Measurements from ENCODE around the gene C22orf39. TPM values are rescaled to one million over a fixed set of nuclear protein-coding genes. Genes with fewer than 3 reads are reported as not detected.

The C22orf39 gene
- total RNA-seq, 3 donors from 2014 or later = 46.7 to 111 (median 54.4) TPM

DNA sequence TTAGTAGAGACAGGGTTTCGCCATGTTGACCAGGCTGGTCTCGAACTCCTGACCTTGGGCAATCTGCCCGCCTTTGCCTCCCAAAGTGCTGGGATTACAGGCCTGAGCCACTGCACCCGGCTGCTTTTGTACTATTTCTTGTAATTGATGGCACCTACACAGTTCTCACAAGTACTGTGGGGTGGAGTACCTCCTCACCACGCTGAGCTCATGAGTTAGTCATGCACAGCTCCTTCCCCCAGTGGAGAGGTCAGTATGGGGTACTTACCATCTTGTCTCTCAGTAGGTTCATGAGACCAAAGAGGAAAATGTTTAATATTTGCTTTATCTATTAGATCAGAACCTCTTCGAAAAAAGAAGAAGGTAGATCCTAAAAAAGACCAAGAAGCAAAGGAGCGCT lies 13.1 kb downstream of the C22orf39 start:
- H3K4me1 ChIP-seq = peaks cover 9 to 11% of the 10 kb centered on the region in 2 donors
- DNase-seq (ENCODE audit: low spot score in 2 of 2) = no peak
- intact Hi-C loops (cut with DNase I; ENCODE audit: low total_unique reads) = no loop called here
- no peak overlapping the region for H3K27ac ChIP-seq
- H3K9me3 ChIP-seq = no peaks in the 10 kb centered on the region
- no peaks in the 10 kb centered on the region for H3K27me3 ChIP-seq
- H3K4me3 ChIP-seq = no peak overlapping the region
- TF ChIP-seq POLR2A (IDR thresholded peaks at IDR 0.05) (no peak), POLR2AphosphoS5 (IDR thresholded peaks at IDR 0.05) (no peak)
- TF ChIP-seq, protein P1, sequence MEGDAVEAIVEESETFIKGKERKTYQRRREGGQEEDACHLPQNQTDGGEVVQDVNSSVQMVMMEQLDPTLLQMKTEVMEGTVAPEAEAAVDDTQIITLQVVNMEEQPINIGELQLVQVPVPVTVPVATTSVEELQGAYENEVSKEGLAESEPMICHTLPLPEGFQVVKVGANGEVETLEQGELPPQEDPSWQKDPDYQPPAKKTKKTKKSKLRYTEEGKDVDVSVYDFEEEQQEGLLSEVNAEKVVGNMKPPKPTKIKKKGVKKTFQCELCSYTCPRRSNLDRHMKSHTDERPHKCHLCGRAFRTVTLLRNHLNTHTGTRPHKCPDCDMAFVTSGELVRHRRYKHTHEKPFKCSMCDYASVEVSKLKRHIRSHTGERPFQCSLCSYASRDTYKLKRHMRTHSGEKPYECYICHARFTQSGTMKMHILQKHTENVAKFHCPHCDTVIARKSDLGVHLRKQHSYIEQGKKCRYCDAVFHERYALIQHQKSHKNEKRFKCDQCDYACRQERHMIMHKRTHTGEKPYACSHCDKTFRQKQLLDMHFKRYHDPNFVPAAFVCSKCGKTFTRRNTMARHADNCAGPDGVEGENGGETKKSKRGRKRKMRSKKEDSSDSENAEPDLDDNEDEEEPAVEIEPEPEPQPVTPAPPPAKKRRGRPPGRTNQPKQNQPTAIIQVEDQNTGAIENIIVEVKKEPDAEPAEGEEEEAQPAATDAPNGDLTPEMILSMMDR (IDR thresholded peaks at IDR 0.05) = no peak
- H3K36me3 ChIP-seq = no peaks in the 10 kb centered on the region

GRCh38 chr22:19432133-19432851 lies 15.2 kb downstream of the C22orf39 start, which contains the start of gene MRPL40:
MRPL40 (plus strand) TSS chr22:19432545; CDS start chr22:19432555, 10 bp downstream.
- no peaks in the 10 kb centered on the region for H3K9me3 ChIP-seq
- H3K27ac ChIP-seq = peak within 1 kb of the TSS; percentile 80 to 91
- DNase-seq (ENCODE audit: low spot score in 2 of 2) = peak; percentile 86 to 88
- H3K36me3 ChIP-seq = no peaks in the 10 kb centered on the region
- intact Hi-C loops (cut with DNase I; ENCODE audit: low total_unique reads) = no loop called here
- peak within 1 kb of the TSS; percentile 92 to 96 (median 93) for H3K4me3 ChIP-seq
- no peaks in the 10 kb centered on the region for H3K27me3 ChIP-seq
- peaks cover 9 to 13% of the 10 kb centered on the region in 2 donors for H3K4me1 ChIP-seq
- TF ChIP-seq, protein P1 (IDR thresholded peaks at IDR 0.05) = no peak
- TF ChIP-seq POLR2A (IDR thresholded peaks at IDR 0.05) (peak; percentile 81), POLR2AphosphoS5 (IDR thresholded peaks at IDR 0.05) (peak; percentile 86 to 97 (median 95))

GRCh38 chr22:19431649-19432132 lies 15.8 kb downstream of the C22orf39 start, which contains the start of gene HIRA:
HIRA (minus strand) TSS chr22:19431733; CDS start chr22:19431476, 257 bp downstream.
- Histone ChIP-seq H3K4me3 (peak within 1 kb of the TSS; percentile 92 to 96 (median 93)), H3K4me1 (peaks cover 9 to 13% of the 10 kb centered on the region in 2 donors), H3K36me3 (no peaks in the 10 kb centered on the region), H3K9me3 (no peaks in the 10 kb centered on the region), H3K27me3 (no peaks in the 10 kb centered on the region), H3K27ac (peak within 1 kb of the TSS; percentile 80 to 91)
- TF ChIP-seq, protein P1 (IDR thresholded peaks at IDR 0.05) = no peak
- TF ChIP-seq POLR2A (IDR thresholded peaks at IDR 0.05) = no peak
- TF ChIP-seq POLR2AphosphoS5 (IDR thresholded peaks at IDR 0.05) = peak in 2 of 3 donors; percentile 35 to 55
- DNase-seq (ENCODE audit: low spot score in 2 of 2) = peak; percentile 53 to 77
- intact Hi-C loops (cut with DNase I; ENCODE audit: low total_unique reads) = no loop called here

- TF ChIP-seq POLR2A (IDR thresholded peaks at IDR 0.05) (no peak), POLR2AphosphoS5 (IDR thresholded peaks at IDR 0.05) (no peak)
- TF ChIP-seq, protein P1 (IDR thresholded peaks at IDR 0.05) = no peak
- no peaks in the 10 kb centered on the region for H3K36me3 ChIP-seq
- H3K27me3 ChIP-seq = no peaks in the 10 kb centered on the region
- peaks cover 9 to 13% of the 10 kb centered on the region in 2 donors for H3K4me1 ChIP-seq
- peak overlapping the region; percentile 92 to 96 (median 93) for H3K4me3 ChIP-seq
- no peak for DNase-seq (ENCODE audit: low spot score in 2 of 2)
- intact Hi-C loops (cut with DNase I; ENCODE audit: low total_unique reads) = no loop called here
- H3K9me3 ChIP-seq = no peaks in the 10 kb centered on the region
- H3K27ac ChIP-seq = peak overlapping the region; percentile 38 to 91
These were observed 16.5 kb downstream of the C22orf39 start for GRCh38 chr22:19430890-19431541.

Data from breast epithelium (tissue), 4 donors.